SK-MEL-5 (cell line): Measurements from ENCODE around the gene UNC5B. TPM values are rescaled to one million over a fixed set of nuclear protein-coding genes. Genes with fewer than 3 reads are reported as not detected.

Source experiments
- DNase-seq: peaks from one replicate; pipeline ENCODE4 v3.0.0-alpha.2; 2016; ENCODE audit warnings: low read depth, low spot score
- in situ Hi-C: cut with HindIII; loops from 2 replicates; pipeline ENCODE4 v1.10.0; 2016; ENCODE audit warnings: low sequenced_read_pairs, high pct_unique_total_duplicates, low pct_unique_long_range_greater_than_20kb
- total RNA-seq: library from RNA; depleted of rRNA; stranded (reverse); fragments of >200 nt; shearing (Covaris generic); gene quantifications from 2 replicates; pipeline ENCODE4 v1.2.3, GENCODE V29; 2014

The UNC5B gene
- total RNA-seq, 1 experiment from 2014 or later = 0.82 TPM

- in situ Hi-C loops = no loop called here
- DNase-seq = no peak
These were observed 21.9 kb downstream of the UNC5B start for GRCh38 chr10:71234004-71234894.

GRCh38 chr10:71234970-71235685, 22.8 kb downstream of the UNC5B start:
- in situ Hi-C loops = no loop called here
- DNase-seq = no peak

DNA sequence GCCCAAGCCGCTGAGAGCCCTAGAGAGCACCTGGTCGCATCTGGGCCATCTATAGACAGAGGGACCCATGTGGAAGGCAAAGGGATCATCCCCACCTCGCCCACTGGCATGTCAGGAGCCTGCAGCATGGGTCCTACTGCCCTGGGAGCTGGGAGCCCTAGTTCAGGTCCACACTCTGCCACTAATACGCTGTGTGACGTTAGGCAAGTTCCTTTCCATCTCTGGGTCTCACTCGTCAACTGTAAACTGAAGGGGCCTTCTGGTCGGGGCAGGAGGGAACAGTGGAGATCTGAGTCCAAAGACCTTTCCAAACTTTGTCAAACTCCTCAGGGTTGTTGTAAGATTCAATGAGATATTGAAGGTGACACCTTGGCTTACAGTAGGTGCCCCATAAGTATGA, 23.4 kb downstream of the UNC5B start:
- DNase-seq = no peak
- in situ Hi-C loops = no loop called here

DNA sequence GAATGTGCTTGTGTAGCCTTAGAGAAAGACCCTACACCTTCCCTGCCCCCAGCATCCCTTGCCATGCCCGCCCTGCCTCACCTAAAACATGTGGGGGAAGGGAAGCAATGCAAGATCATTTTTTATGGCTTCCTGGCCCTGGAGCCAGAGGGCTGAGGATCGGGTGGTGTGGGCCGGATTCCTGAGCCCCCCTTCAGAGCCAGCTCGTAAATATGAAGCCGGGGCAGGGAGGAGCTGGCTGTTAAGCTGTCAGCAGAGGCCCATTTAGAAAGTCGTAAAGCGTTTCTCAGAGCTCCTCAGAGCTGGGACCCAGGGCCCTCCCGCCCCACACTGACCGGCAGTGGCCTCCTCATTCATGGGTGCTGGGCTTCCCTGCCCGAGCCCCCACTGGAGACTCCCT, 23.9 kb downstream of the UNC5B start:
- in situ Hi-C loops = no loop called here
- DNase-seq = no peak

DNA sequence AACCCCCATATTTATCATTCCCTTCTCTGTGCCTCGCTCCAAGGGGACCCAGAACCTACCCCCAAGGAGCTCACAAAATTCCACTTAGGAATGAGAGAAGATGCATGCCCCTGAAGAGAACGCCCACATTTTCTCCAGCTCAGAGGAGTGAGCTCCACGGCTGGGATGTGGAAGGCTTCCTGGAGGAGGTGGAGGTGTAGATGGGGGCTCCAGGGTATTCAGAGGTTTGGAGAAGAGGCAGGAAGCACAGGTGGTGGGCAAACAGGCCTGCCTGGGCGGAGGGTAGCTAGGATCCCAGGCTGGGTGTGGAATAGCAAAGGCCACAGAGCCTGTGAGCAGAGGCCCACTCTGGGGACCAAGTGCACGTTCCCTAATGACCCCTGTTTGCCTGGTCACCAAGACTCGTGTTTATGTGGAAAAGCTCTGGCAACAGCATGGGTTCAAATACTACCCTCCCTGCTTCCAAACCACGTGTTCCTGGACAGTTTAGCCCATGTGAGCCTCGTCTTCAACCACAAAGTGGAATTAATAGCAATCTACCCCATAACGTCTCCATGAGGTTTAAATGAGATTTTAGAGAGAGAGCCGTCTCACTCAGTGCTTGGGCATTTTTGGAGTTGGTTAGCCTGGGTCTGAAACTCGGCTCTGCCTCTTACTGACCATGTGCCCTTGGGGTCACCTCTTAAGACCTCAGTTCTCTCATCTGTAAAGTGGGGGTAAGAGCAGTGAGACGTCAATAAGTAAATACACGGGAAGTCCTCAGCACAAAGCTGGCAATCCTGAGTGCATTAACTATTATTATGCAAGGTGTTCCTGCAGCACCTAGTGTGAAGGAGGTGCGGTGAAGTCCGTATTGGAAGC, 24.7 kb downstream of the UNC5B start:
- DNase-seq = no peak
- in situ Hi-C loops = no loop called here

- in situ Hi-C loops = no loop called here
- DNase-seq = no peak
These were observed 25.7 kb downstream of the UNC5B start for GRCh38 chr10:71237843-71238623.

- DNase-seq = no peak
- in situ Hi-C loops = no loop called here
These were observed 26.3 kb downstream of the UNC5B start for GRCh38 chr10:71238626-71239025.

DNA sequence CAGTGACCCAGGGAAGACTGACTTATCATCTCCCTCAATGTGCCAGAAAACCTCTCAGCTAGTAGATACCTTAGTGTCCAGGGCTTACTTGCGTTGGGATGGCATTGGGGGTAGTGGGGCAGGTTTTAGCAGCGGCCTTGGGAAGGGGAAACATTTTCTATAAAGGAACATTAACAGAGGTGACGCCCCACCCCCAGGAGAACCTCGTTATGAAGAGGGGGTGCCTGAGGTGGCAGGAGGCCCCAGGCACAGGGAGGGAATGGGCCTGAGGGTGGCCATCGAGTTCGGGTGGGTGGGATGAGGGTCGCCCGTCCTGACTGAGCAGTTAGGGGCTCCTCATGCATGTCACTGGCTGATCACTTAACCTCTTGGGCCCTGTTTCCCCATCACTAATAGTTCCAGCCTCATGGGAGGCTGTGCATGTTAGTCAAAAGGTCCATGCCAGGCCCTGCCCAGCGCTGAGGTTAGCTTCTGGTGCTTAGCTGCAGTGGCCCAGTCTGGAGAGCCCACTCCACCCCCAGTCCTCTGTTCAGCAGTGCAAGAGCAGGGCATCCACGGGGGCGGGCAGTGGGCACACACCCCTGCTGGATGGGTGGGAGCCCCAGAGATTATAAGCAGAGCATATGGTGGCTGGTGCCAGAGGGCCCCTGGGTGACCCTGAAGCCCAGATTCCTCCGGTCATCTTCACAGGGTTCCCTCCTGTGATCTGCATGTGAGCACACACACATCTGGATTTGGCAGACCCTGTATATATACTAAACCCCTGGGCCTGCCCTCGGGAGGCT, 27.0 kb downstream of the UNC5B start:
- no peak for DNase-seq
- in situ Hi-C loops = no loop called here

- no peak for DNase-seq
- in situ Hi-C loops = no loop called here
These were observed 27.8 kb downstream of the UNC5B start for GRCh38 chr10:71239946-71240795.

- DNase-seq = no peak
- in situ Hi-C loops = no loop called here
These were observed 28.9 kb downstream of the UNC5B start for GRCh38 chr10:71241114-71241829.

- no peak for DNase-seq
- in situ Hi-C loops = no loop called here
These were observed 29.7 kb downstream of the UNC5B start for GRCh38 chr10:71241830-71242621.

GRCh38 chr10:71242622-71243009, 30.2 kb downstream of the UNC5B start:
- in situ Hi-C loops = no loop called here

GRCh38 chr10:71243756-71244395, 31.5 kb downstream of the UNC5B start:
- in situ Hi-C loops = no loop called here
- DNase-seq = no peak

More at GRCh38 chr10:71242622-71243009, 30.2 kb downstream of the UNC5B start:
- DNase-seq = no peak
